Thymus (tissue), 11 donors: ENCODE measurements around the gene THPO. TPM values are rescaled to one million over a fixed set of nuclear protein-coding genes. Genes with fewer than 3 reads are reported as not detected.
A peak's percentile ranks its signal among the peaks of the same experiment; 100 is the strongest.

ENCODE experiments used
- DNase-seq, 9 donors: peaks; one replicate each; pipeline ENCODE4 v3.0.0-alpha.2; 2013; ENCODE audit warnings: low spot score in 9 of 9, low read depth in 6 of 9, missing footprints in 1 of 9
- H3K27ac ChIP-seq, 2 donors: one replicate each; pipeline ENCODE4 v1.5.1; 2013; ENCODE audit warnings: control low read depth in 1 of 2, low read depth in 1 of 2, low read length in 1 of 2, mild to moderate bottlenecking in 1 of 2, moderate library complexity in 1 of 2
- H3K27me3 ChIP-seq, 2 donors: one replicate each; pipeline ENCODE4 v1.5.1; 2013; ENCODE audit warnings: low read length in 1 of 2; ENCODE audit not compliant: control insufficient read depth in 2 of 2, insufficient read depth in 1 of 2
- H3K36me3 ChIP-seq, 2 donors: one replicate each; pipeline ENCODE4 v1.5.1; 2013; ENCODE audit warnings: low read length in 1 of 2, mild to moderate bottlenecking in 1 of 2, moderate library complexity in 1 of 2; ENCODE audit not compliant: control insufficient read depth in 2 of 2, insufficient read depth in 2 of 2
- H3K4me1 ChIP-seq, 2 donors: one replicate each; pipeline ENCODE4 v1.5.1; 2013; ENCODE audit warnings: low read length in 2 of 2; ENCODE audit not compliant: control insufficient read depth in 2 of 2, insufficient read depth in 2 of 2
- H3K4me3 ChIP-seq, 2 donors: one replicate each; pipeline ENCODE4 v1.5.1; 2013; ENCODE audit warnings: low read length in 2 of 2, control low read depth in 1 of 2, mild to moderate bottlenecking in 1 of 2
- H3K9me3 ChIP-seq, 2 donors: one replicate each; pipeline ENCODE4 v1.5.1; 2013; ENCODE audit warnings: low read length in 1 of 2, mild to moderate bottlenecking in 1 of 2; ENCODE audit not compliant: control insufficient read depth in 2 of 2, insufficient read depth in 1 of 2
- WGBS: extraction: QIAGEN DNeasy Blood & Tissue Kit; methylation state at CpG from one replicate; pipeline ENCODE4 v1.1.7; 2013; 5-methylcytosine and 5-hydroxymethylcytosine counted together
- polyA plus RNA-seq: library from polyadenylated mRNA; stranded (reverse); fragments of 200-250 nt; gene quantifications from one replicate; pipeline ENCODE4 v1.2.3, GENCODE V29; 2013
- total RNA-seq: library from RNA; stranded (reverse); fragments of 120-200 nt; gene quantifications from one replicate; pipeline ENCODE4 v1.2.4, GENCODE V29; 2013
- donor health status: healthy.

THPO gene
- total and polyA plus RNA-seq, 2 donors: 0.21 TPM; not detected in 1

GRCh38 chr3:184360929-184361531, 17.0 kb downstream of the THPO start:
- peaks cover 7 to 42% of the 10 kb centered on the region in 2 donors for H3K27me3 ChIP-seq
- peaks cover 2 to 3% of the 10 kb centered on the region in 2 donors for H3K9me3 ChIP-seq

GRCh38 chr3:184360070-184360928, 17.7 kb downstream of the THPO start:
- peaks cover 9 to 18% of the 10 kb centered on the region in 2 donors for H3K4me1 ChIP-seq
- 95% methylated on average over 12 of the region's 12 CpGs for WGBS
- no peak for DNase-seq

More at GRCh38 chr3:184360929-184361531, 17.0 kb downstream of the THPO start:
- H3K4me3 ChIP-seq: peak overlapping the region; percentile 5 to 83
- DNase-seq: no peak
- H3K4me1 ChIP-seq: peaks cover 9 to 18% of the 10 kb centered on the region in 2 donors
- H3K27ac ChIP-seq: no peak overlapping the region
- peaks cover 0 to 9% of the 10 kb centered on the region in 2 donors for H3K36me3 ChIP-seq
- WGBS: 17% methylated on average over 24 of the region's 24 CpGs

DNA sequence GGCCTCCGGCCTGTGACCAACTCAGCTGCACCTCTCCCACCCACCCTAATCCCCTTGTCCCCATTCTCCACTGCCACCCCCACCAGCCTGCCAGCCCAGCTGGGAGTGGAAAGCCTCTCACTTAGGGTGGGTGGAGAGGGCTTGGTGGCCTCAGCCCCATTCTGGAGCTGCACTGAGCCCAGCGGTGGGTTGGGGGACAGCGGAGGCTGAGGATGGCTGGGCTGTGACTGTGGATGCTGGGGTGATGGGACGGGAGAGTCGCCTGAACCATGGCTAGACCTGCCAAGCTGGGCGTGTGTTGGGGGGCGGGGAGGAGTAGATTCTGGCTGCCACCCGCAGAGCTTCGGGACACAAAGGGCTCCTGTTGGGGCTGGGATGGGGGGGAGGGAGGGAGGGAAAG, 18.4 kb downstream of the THPO start:
- no peak for DNase-seq
- WGBS: 96% methylated on average over 9 of the region's 9 CpGs

More at GRCh38 chr3:184360070-184360928, 17.7 kb downstream of the THPO start:
- Histone ChIP-seq H3K36me3 (peaks cover 0 to 5% of the 10 kb centered on the region in 2 donors), H3K27me3 (peaks cover 7 to 42% of the 10 kb centered on the region in 2 donors), H3K27ac (no peak overlapping the region), H3K4me3 (no peak overlapping the region), H3K9me3 (peaks cover 2 to 3% of the 10 kb centered on the region in 2 donors)

DNA sequence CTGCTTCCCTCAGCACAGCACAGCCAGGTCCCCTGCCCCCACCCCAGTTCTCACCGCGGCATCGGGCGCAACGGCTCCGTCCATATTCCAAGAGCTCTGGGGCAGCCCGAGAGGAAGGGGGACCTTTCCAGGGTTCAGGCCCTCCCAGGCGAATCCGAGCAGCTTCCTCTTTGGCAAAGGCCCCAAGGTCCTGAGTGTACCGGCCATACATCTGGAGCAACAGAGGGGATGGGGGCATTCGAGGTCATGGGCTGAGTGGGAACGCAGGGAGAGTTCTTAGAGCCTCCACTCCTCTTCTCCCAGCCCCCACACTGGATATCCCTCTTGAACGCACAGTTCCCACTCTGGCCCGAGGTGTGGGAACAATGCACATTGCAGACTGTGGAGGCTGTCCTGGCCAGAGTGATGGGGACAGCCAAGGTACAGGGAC, 19.1 kb downstream of the THPO start:
- Histone ChIP-seq H3K4me1 (peaks cover 9 to 16% of the 10 kb centered on the region in 2 donors), H3K9me3 (peaks cover 2 to 3% of the 10 kb centered on the region in 2 donors), H3K27ac (no peak overlapping the region), H3K27me3 (peaks cover 7 to 42% of the 10 kb centered on the region in 2 donors), H3K36me3 (no peaks in the 10 kb centered on the region), H3K4me3 (no peak overlapping the region)
- WGBS: 96% methylated on average over 14 of the region's 14 CpGs
- DNase-seq: no peak

More for the DNA sequence above, 18.4 kb downstream of the THPO start:
- no peak overlapping the region for H3K27ac ChIP-seq
- H3K4me1 ChIP-seq: peaks cover 9 to 18% of the 10 kb centered on the region in 2 donors
- no peaks in the 10 kb centered on the region for H3K36me3 ChIP-seq
- peaks cover 7 to 42% of the 10 kb centered on the region in 2 donors for H3K27me3 ChIP-seq
- H3K4me3 ChIP-seq: no peak overlapping the region
- peaks cover 2 to 3% of the 10 kb centered on the region in 2 donors for H3K9me3 ChIP-seq

DNA sequence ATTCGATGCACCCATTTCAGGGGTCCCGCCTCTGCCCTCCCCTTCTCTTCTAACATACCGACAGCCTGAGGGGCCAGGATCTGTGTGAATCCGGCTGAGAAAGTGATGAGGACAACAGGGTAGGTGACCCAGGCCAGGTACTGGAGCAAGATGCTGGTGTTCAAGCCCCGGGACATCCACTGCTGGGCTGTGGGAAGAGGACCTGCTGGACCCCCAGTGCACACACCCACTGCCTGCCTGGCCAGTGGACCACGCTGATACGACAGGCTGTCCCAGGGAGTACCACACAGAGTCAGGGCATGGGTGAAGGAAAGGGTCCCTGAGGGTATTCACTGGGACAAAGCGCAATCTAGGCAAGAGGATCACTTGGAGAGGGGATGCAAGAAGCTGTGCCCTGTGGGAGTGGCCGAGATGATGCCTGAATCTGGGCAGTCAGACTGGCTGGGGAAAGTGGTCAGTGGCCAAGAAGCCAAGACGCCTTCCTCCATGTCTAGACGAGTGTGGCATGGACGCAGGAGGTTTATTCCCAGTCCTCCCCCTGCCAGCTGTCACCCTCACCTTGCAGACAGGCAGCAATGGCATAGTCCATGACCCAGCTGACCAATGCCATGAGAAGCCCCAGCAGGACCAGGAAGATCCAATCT, 19.8 kb downstream of the THPO start:
- DNase-seq: no peak
- H3K4me3 ChIP-seq: no peak overlapping the region
- no peak overlapping the region for H3K27ac ChIP-seq
- 97% methylated on average over 12 of the region's 12 CpGs for WGBS
- no peaks in the 10 kb centered on the region for H3K36me3 ChIP-seq
- H3K9me3 ChIP-seq: peaks cover 1 to 3% of the 10 kb centered on the region in 2 donors
- peaks cover 9 to 11% of the 10 kb centered on the region in 2 donors for H3K4me1 ChIP-seq
- H3K27me3 ChIP-seq: peaks cover 7 to 42% of the 10 kb centered on the region in 2 donors

- no peak for DNase-seq
- Histone ChIP-seq H3K4me3 (no peak overlapping the region), H3K9me3 (peaks cover 0 to 3% of the 10 kb centered on the region in 2 donors), H3K4me1 (peaks cover 9 to 11% of the 10 kb centered on the region in 2 donors), H3K36me3 (peaks cover 0 to under 1% of the 10 kb centered on the region in 2 donors), H3K27ac (no peak overlapping the region), H3K27me3 (peaks cover 7 to 40% of the 10 kb centered on the region in 2 donors)
- WGBS: 96% methylated on average over 24 of the region's 24 CpGs
Measured at GRCh38 chr3:184357248-184358123, 20.5 kb downstream of the THPO start.

DNA sequence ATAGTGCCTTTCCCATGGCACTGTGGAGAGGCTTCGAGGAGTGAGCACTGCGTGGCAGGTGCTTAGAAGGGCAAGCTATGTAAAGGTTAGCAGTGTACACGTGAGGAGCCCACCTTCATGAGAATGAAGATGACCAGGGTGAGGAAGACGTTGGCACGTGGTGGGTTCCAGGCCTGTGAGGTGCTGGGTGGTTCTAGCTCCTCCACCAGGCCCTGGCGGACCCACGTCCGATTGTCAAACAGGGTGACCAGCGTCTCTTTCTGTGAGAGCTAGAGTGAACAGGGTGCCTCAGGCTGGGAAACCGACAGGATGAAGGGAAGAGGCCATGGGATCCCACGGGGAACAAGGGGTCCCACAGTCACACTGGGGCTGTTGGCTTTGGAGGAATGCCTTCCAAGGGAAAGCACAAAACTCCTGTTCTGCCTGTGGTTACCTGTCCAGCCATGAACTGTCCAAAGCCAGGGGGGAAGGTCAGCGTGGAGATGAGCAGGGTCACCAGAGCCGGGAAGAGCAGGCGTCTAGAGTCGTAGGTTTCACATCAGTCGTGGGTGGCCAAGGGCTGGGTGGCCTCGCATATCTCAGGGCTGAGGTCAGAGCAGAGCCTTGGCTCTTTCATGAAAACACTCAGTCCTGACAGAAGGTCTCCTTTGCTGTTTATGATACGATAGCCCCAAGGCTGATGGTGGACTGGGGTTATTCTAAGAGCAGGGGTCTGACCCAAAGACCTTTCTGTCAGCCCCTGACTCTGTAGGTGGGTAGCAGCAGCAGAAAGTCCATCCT, 22.6 kb downstream of the THPO start:
- peaks cover 0 to 3% of the 10 kb centered on the region in 2 donors for H3K36me3 ChIP-seq
- H3K27me3 ChIP-seq: peaks cover 0 to 22% of the 10 kb centered on the region in 2 donors
- no peaks in the 10 kb centered on the region for H3K4me1 ChIP-seq
- H3K27ac ChIP-seq: no peak overlapping the region
- H3K9me3 ChIP-seq: peaks cover 0 to 3% of the 10 kb centered on the region in 2 donors
- no peak for DNase-seq
- no peak overlapping the region for H3K4me3 ChIP-seq
- 96% methylated on average over 18 of the region's 18 CpGs for WGBS

GRCh38 chr3:184354754-184355153, 23.3 kb downstream of the THPO start:
- Histone ChIP-seq H3K4me3 (no peak overlapping the region), H3K9me3 (peaks cover 0 to 3% of the 10 kb centered on the region in 2 donors), H3K36me3 (peaks cover 0 to 3% of the 10 kb centered on the region in 2 donors), H3K4me1 (no peaks in the 10 kb centered on the region), H3K27me3 (peaks cover 0 to 17% of the 10 kb centered on the region in 2 donors), H3K27ac (no peak overlapping the region)
- 87% methylated on average over 8 of the region's 8 CpGs for WGBS
- DNase-seq: no peak
